ENCODE results near the gene CHD9. TPM values are rescaled to one million over a fixed set of nuclear protein-coding genes. Genes with fewer than 3 reads are reported as not detected.

Gene CHD9
- total RNA-seq, 1 donor from 2014 or later, result 36.4 TPM

DNA sequence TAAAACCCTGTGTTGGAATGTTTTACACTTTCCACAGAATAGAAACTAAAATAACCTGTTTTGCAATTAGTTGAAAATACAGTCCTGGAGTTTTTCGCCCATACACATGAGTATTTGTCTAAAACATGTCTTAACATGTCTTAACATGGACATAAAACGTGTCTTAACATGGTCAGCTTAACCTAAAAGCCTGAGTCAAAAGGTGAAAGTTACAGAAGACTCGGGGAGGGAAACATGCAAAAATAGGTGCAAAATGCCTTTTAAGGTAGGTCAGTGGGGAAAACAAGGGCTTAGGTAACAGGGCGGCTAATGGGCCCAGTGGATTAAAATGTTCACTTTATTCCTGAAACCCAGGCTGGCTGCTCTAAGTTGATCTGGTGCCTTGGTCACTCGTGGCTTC, 323.3 kb downstream of the CHD9 start:
- intact Hi-C loops (cut with micrococcal nuclease), result no loop called here
- no peak for DNase-seq
- no peak for ATAC-seq

Other genes starting within 250 kb of the CHD9 start
- 0.97 TPM for gene CHD9NB, start 2.1 kb upstream of the CHD9 start, total RNA-seq